C4-2B (cell line): ENCODE measurements around the gene FGF12.

Experiments used
- H3K27ac ChIP-seq: fragments of 450-650 bp; 2 replicates; pipeline ENCODE4 v1.5.1; 2017
- CTCF ChIP-seq: fragments of 450-650 bp; conservative IDR thresholded peaks from 2 replicates; pipeline ENCODE4 v1.5.1; 2017; ENCODE audit warnings: mild to moderate bottlenecking
- ZFX ChIP-seq: fragments of 450-650 bp; IDR thresholded peaks from 2 replicates; pipeline ENCODE4 v1.6.1; 2017

FGF12 gene

DNA sequence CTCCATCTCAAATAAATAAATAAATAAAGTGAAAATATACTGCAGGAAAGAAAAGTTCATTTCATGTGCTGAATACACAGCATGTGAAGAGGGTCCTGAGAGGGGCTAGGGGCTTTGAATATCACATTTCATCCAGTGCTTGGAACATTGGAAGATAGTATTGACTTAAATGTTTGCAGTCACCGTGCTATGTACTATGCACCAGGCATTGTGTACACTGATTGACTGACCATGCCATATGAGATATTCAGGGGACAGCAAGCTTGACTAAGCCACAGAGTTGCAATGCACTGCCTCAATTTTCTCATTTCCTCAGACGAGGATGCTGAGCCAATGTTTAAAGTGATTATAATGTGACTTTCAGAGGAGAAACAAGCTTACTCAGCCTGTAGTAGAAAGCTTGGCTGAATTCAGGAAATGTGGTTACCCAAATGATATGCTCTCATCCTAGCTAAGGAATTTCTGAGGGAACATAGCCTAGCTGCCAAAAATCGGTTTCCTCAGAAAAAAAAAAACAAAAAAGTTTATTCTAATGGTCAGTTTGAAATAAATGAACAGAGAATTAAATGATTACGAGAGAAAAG, 557.9 kb downstream of the FGF12 start:
- TF ChIP-seq CTCF: no peak
- no peak for TF ChIP-seq ZFX
- H3K27ac ChIP-seq: no peak overlapping the region

DNA sequence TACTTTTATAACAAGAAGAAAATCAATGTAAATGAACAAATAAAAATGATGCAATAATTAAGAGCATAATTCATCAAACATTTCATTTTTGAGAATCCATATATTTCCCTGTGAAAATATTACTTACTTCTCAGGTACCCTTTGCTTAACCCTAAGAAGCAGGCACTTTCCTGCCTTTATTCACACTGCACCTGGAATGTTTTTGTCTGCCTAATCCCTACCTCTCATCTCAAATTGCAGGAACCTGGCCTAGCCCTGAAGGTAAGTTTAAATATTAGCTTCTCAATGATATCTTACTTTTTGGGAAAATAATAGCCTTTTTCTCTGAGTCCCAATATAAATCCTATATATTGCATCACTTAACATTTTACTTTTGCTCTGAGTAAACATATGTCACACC, 559.1 kb downstream of the FGF12 start:
- no peak for TF ChIP-seq CTCF
- TF ChIP-seq ZFX: no peak
- H3K27ac ChIP-seq: no peak overlapping the region

DNA sequence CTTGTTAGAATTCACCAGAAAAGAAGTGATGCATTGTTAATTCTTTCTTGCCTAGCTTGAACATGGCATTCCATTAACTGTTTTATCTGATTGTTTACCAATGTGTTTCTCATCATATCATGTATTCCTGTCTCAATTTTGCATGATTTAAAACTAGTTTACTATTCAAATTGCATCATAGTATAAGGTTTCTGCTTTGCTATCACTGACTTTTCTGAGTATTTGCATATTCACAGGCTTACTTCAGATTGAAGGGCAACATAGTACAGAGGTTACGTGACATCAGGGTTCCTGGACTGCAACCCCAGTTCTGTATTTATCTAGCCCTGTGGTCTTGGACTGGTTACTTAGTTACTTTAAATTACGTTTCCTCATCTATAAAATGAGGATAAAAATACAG, 561.8 kb downstream of the FGF12 start:
- TF ChIP-seq CTCF (no peak), ZFX (no peak)
- H3K27ac ChIP-seq: no peak overlapping the region

GRCh38 chr3:192161661-192162060, 565.7 kb downstream of the FGF12 start:
- TF ChIP-seq CTCF: no peak
- TF ChIP-seq ZFX: no peak
- H3K27ac ChIP-seq: no peak overlapping the region

- H3K27ac ChIP-seq: no peak overlapping the region
- TF ChIP-seq ZFX (no peak), CTCF (no peak)
These were observed 571.0 kb downstream of the FGF12 start for GRCh38 chr3:192156382-192156781.

- no peak for TF ChIP-seq CTCF
- no peak for TF ChIP-seq ZFX
These were observed 572.1 kb downstream of the FGF12 start for GRCh38 chr3:192155194-192155593.

DNA sequence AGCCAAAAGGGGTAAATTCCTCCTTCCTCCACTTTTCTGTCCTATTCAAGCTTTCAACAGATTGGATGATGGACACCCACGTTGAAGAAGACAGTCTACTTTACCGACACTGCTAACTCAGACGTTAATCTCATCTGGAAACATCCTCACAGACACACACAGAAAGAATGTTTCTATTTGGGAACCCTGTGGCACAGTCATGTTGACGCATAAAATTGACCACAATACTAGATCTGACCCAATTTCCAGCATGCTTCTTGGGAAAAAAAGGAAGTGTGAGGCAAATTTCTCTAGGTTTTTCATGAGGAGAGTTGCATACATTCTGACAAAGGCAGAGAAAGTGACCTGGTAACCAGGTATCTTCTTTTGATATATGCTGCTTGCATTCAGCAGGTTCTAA, 594.1 kb downstream of the FGF12 start:
- H3K27ac ChIP-seq: no peak overlapping the region
- no peak for TF ChIP-seq ZFX
- TF ChIP-seq CTCF: no peak

More at GRCh38 chr3:192155194-192155593, 572.1 kb downstream of the FGF12 start:
- H3K27ac ChIP-seq: no peak overlapping the region
